MM.1S (cell line): ENCODE data around the gene C11orf42.

Experiments
- CTCF ChIP-seq: fragments of 300-600 bp; sonication (generic); IDR thresholded peaks from 2 replicates; pipeline ENCODE4 v1.5.1; 2016; ENCODE audit warnings: antibody characterized with exemption, low read length, mixed read lengths
- EZH2 ChIP-seq: fragments of 300-600 bp; sonication (generic); optimal IDR thresholded peaks from 2 replicates; pipeline ENCODE3; 2017; ENCODE audit warnings: low read depth, mild to moderate bottlenecking, antibody characterized with exemption, low read length, mixed read lengths

- TF ChIP-seq CTCF (no peak), EZH2 (no peak)
Observed at GRCh38 chr11:6206456-6207180, 1.3 kb downstream of the C11orf42 start.
